Tibial nerve (tissue), 4 donors: Measurements from ENCODE around the gene POLK. TPM values are rescaled to one million over a fixed set of nuclear protein-coding genes. Genes with fewer than 3 reads are reported as not detected.
"Not testable (repeated sequence)": the region's sequence is repeated elsewhere in the genome, so short reads cannot be mapped to it uniquely, and the experiment has no call there.

ENCODE experiments used
- DNase-seq, 2 donors: peaks; one replicate each; pipeline ENCODE4 v3.0.0-alpha.2; 2019; ENCODE audit warnings: low spot score in 2 of 2
- H3K27ac ChIP-seq, 4 donors: fragments of 200-600 bp; sonication (generic) in 3 of 4; one replicate each; pipeline ENCODE4 v1.5.1; 2017 to 2019; ENCODE audit warnings: mild to moderate bottlenecking in 1 of 4
- H3K27me3 ChIP-seq, 2 donors: fragments of 200-600 bp; sonication (generic) in 1 of 2; one replicate each; pipeline versions ENCODE4 v1.5.1 to v1.6.0; 2017 to 2019
- H3K36me3 ChIP-seq, 3 donors: fragments of 200-600 bp; sonication (generic); one replicate each; pipeline ENCODE4 v1.5.1; 2018 to 2019
- H3K4me1 ChIP-seq, 4 donors: fragments of 200-600 bp; sonication (generic) in 3 of 4; one replicate each; pipeline ENCODE4 v1.5.1; 2017 to 2019
- H3K4me3 ChIP-seq, 4 donors: fragments of 200-600 bp; sonication (generic) in 3 of 4; one replicate each; pipeline ENCODE4 v1.5.1; 2017 to 2019; ENCODE audit warnings: mild to moderate bottlenecking in 1 of 4, moderate library complexity in 1 of 4
- H3K9me3 ChIP-seq, 4 donors: fragments of 200-600 bp; sonication (generic) in 3 of 4; one replicate each; pipeline ENCODE4 v1.5.1; 2017 to 2019
- EP300 ChIP-seq, 2 donors: sonication (generic); formaldehyde crosslinking; IDR thresholded peaks; one replicate each; pipeline ENCODE4 v1.6.1; 2017; ENCODE audit warnings: antibody characterized with exemption in 2 of 2, mild to moderate bottlenecking in 1 of 2
- POLR2A ChIP-seq, 2 donors: fragments of 450-650 bp; IDR thresholded peaks; one replicate each; pipeline ENCODE4 v1.6.1; 2017; ENCODE audit warnings: antibody characterized with exemption in 2 of 2, mild to moderate bottlenecking in 2 of 2, moderate library complexity in 2 of 2
- WGBS, 2 donors: methylation state at CpG; one replicate each; pipeline ENCODE4 v1.1.5; 2018; 5-methylcytosine and 5-hydroxymethylcytosine counted together
- total RNA-seq, 4 donors: library from RNA; depleted of rRNA; stranded (reverse); fragments of >200 nt; gene quantifications; one replicate each; pipeline ENCODE4 v1.1.0, GENCODE V29; 2016
- TF ChIP-seq, protein P1 (sequence below), 5 experiments: fragments of 200-600 bp in 3 of 5; fragments of 450-650 bp in 2 of 5; sonication (generic) in 3 of 5; IDR thresholded peaks; one replicate each; pipeline ENCODE4 v1.5.1; 2016 to 2019; ENCODE audit warnings: antibody characterized with exemption in 5 of 5, mild to moderate bottlenecking in 3 of 5, moderate library complexity in 2 of 5

Gene POLK
- total RNA-seq, 4 donors from 2014 or later, result 48.6 to 58.8 (median 56.2) TPM

DNA sequence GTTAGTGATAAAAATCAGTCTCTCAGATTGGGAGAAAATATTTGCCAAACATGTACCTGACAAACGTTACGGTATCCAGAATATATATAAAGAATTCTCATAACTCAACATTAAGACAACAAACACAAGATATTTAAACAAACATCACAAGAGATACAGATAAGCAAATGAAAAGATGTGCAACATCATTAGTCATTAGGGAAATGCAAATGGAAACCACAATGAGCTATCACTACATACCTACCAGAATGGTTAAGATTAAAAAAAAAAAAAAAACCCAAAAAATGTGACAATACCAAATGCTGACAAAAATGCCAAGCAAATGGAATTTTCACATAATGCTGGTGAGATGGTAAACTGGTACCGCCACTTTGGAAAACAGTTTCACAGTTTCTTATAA, 15.7 kb upstream of the POLK start:
- Histone ChIP-seq H3K27ac (no peak overlapping the region), H3K27me3 (no peaks in the 10 kb centered on the region), H3K4me3 (no peak overlapping the region), H3K4me1 (no peaks in the 10 kb centered on the region), H3K9me3 (no peaks in the 10 kb centered on the region), H3K36me3 (peaks cover 0 to 35% (median 0%) of the 10 kb centered on the region in 3 donors)
- no peak for DNase-seq
- WGBS, 2 donors, result 95 to 96% methylated on average over 3 of the region's 3 CpGs
- TF ChIP-seq EP300 (IDR thresholded peaks at IDR 0.05), result no peak
- TF ChIP-seq POLR2A (IDR thresholded peaks at IDR 0.05), result no peak
- TF ChIP-seq, protein P1, sequence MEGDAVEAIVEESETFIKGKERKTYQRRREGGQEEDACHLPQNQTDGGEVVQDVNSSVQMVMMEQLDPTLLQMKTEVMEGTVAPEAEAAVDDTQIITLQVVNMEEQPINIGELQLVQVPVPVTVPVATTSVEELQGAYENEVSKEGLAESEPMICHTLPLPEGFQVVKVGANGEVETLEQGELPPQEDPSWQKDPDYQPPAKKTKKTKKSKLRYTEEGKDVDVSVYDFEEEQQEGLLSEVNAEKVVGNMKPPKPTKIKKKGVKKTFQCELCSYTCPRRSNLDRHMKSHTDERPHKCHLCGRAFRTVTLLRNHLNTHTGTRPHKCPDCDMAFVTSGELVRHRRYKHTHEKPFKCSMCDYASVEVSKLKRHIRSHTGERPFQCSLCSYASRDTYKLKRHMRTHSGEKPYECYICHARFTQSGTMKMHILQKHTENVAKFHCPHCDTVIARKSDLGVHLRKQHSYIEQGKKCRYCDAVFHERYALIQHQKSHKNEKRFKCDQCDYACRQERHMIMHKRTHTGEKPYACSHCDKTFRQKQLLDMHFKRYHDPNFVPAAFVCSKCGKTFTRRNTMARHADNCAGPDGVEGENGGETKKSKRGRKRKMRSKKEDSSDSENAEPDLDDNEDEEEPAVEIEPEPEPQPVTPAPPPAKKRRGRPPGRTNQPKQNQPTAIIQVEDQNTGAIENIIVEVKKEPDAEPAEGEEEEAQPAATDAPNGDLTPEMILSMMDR (IDR thresholded peaks at IDR 0.05), result no peak

DNA sequence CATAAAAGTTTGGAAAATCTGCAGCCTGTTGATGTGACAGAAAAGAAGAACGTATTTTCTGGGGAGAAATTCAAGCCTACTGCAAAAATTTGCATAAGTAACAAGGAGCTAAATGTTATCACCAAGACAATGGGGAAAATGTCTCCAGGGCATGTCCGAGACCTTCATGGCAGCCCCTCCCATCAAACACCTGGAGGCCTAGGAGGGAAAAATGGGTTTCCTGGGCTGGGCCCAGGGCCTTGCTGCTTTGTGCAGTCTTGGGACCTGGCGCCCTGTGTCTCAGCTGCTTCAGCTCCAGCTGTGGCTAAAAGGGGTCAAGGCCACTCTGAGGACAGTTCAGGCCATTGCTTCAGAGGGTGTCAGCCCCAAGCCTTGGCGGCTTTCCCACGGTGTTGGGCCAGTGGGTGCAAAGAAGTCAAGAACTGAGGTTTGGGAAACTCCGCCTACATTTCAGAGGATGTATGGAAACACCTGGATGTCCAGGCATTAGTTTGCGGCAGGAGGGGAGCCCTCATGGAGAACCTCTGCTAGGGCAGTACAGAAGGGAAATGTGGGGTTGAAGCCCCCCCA, 13.4 kb upstream of the POLK start:
- H3K4me1 ChIP-seq, result no peaks in the 10 kb centered on the region
- no peak for TF ChIP-seq EP300 (IDR thresholded peaks at IDR 0.05)
- no peak for DNase-seq
- H3K9me3 ChIP-seq, result no peaks in the 10 kb centered on the region
- no peaks in the 10 kb centered on the region for H3K27me3 ChIP-seq
- no peak overlapping the region for H3K4me3 ChIP-seq
- no peak overlapping the region for H3K27ac ChIP-seq
- H3K36me3 ChIP-seq, result peaks cover 0 to 22% (median 0%) of the 10 kb centered on the region in 3 donors
- 89 to 97% methylated on average over 6 to 7 of the region's 7 CpGs for WGBS, 2 donors

DNA sequence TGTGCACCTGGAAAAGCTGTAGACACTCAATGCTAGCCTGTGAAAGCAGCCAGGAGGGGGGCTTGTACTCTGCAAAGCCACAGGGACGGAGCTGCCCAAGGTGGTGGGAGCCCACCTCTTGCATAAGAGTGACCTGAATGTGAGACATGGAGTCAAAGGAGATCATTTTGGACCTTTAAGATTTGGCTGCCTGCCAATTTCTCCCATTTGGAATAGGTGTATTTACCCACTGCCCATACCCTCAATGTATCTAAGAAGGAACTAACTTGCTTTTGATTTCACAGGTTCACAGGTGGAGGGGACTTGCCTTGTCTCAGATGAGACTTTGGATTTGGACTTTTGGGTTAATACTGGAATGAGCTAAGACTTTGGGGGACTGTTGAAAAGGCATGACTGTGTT, 12.8 kb upstream of the POLK start:
- H3K36me3 ChIP-seq, result peaks cover 0 to 22% (median 0%) of the 10 kb centered on the region in 3 donors
- whole genome bisulfite sequencing, 2 donors, result 94 to 100% methylated on average over 1 of the region's 1 CpG
- not testable (repeated sequence) for H3K27ac ChIP-seq, H3K4me1 ChIP-seq, H3K27me3 ChIP-seq, H3K9me3 ChIP-seq, DNase-seq, H3K4me3 ChIP-seq

DNA sequence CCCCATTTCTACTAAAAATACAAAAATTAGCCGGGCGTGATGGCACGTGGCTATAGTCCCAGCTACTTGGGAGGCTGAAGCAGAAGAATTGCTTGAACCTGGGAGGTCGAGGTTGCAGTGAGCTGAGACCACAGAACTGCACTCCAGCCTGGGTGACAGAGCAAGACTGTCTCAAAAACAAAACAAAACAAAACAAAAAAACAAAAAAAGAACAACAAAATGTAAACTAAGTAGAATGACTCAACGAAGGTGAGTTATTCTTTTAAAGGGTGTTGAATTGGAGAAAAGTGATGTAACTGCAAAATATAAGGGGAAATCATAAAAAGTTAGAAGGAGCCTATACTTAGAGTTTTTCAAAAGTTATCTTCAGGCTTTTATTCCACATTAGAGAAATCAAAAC, 6.6 kb upstream of the POLK start:
- not testable (repeated sequence) for DNase-seq, H3K4me3 ChIP-seq, H3K27me3 ChIP-seq, H3K36me3 ChIP-seq, H3K27ac ChIP-seq, H3K9me3 ChIP-seq
- WGBS, 2 donors, result 93 to 94% methylated on average over 5 of the region's 5 CpGs
- peaks cover 0 to 28% (median 7%) of the 10 kb centered on the region in 4 donors for H3K4me1 ChIP-seq

DNA sequence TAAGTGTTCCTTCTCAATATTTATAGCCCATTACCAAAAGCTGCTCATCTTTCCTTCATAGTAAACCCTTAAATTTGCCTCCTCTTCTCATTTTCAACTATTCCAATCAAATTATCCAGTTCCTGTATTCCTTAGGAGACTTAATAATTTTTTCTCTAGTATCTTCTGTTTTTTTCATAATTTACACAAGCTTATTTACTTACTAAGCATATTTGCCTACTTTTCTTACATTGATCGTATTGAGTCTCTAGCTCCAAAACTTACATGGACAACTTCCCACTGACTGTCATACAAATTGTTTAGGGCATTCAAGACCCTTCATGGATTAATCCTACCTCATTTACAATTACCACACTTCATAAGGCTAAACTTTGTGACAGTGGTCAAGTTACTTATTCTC, 3.9 kb upstream of the POLK start:
- TF ChIP-seq, protein P1 (IDR thresholded peaks at IDR 0.05), result no peak
- no peak for TF ChIP-seq POLR2A (IDR thresholded peaks at IDR 0.05)
- TF ChIP-seq EP300 (IDR thresholded peaks at IDR 0.05), result no peak
- Histone ChIP-seq H3K4me3 (no peak overlapping the region), H3K36me3 (peaks cover 0 to 3% (median 0%) of the 10 kb centered on the region in 3 donors), H3K27me3 (no peaks in the 10 kb centered on the region), H3K27ac (no peak overlapping the region), H3K4me1 (peaks cover 0 to 37% (median 14%) of the 10 kb centered on the region in 4 donors), H3K9me3 (no peaks in the 10 kb centered on the region)
- WGBS, 2 donors, result 88 to 97% methylated on average over 1 of the region's 1 CpG
- DNase-seq, result no peak

DNA sequence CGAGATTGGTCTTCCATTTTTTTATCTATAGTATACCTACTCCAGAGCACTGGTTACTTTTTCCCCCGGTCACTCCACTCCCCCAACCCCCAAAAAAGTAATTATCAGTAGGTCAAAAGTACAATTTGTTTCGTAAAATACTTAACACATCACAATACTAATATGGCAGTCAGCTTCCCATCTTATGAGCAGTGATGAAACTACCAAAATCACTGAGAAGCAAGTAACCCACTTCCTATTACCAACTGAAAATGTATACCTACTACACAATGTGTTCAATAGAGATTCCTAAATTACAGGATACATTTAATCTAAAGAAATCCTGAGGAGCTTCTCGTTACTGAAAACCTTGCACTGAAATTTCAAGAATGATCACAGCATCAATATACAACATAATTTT, 2.1 kb upstream of the POLK start:
- no peak for TF ChIP-seq POLR2A (IDR thresholded peaks at IDR 0.05)
- TF ChIP-seq, protein P1 (IDR thresholded peaks at IDR 0.05), result no peak
- TF ChIP-seq EP300 (IDR thresholded peaks at IDR 0.05), result no peak

More for the DNA sequence above, 2.1 kb upstream of the POLK start:
- Histone ChIP-seq H3K36me3 (peaks cover 0 to 3% (median 0%) of the 10 kb centered on the region in 3 donors), H3K4me1 (peaks cover 0 to 54% (median 26%) of the 10 kb centered on the region in 4 donors), H3K27ac (peak overlapping the region in 2 of 4 donors; percentile 96), H3K27me3 (no peaks in the 10 kb centered on the region), H3K4me3 (peak overlapping the region in 3 of 4 donors; percentile 68 to 89 (median 75)), H3K9me3 (no peaks in the 10 kb centered on the region)
- WGBS, 2 donors, result 66 to 72% methylated on average over 4 of the region's 4 CpGs
- DNase-seq, result no peak
